Testis (tissue), 3 donors: ENCODE data around the gene RARG. TPM values are rescaled to one million over a fixed set of nuclear protein-coding genes. Genes with fewer than 3 reads are reported as not detected.

Experiments
- DNase-seq: peaks from one replicate; pipeline ENCODE4 v3.0.0-alpha.2; 2019
- H3K27ac ChIP-seq, 2 donors: fragments of 200-600 bp; sonication (generic); one replicate each; pipeline ENCODE4 v1.5.1; 2019
- H3K27me3 ChIP-seq: fragments of 200-600 bp; sonication (generic); one replicate; pipeline ENCODE4 v1.5.1; 2019
- H3K36me3 ChIP-seq: fragments of 200-600 bp; sonication (generic); one replicate; pipeline ENCODE4 v1.5.1; 2017; ENCODE audit warnings: low read depth; ENCODE audit errors: missing control alignments
- H3K4me1 ChIP-seq: fragments of 200-600 bp; sonication (generic); one replicate; pipeline ENCODE4 v1.5.1; 2019
- H3K4me3 ChIP-seq, 2 donors: fragments of 200-600 bp; sonication (generic); one replicate each; pipeline ENCODE4 v1.5.1; 2017 to 2019
- H3K9me3 ChIP-seq: fragments of 200-600 bp; sonication (generic); one replicate; pipeline ENCODE4 v1.5.1; 2017
- POLR2A ChIP-seq: fragments of 450-650 bp; IDR thresholded peaks from one replicate; pipeline ENCODE4 v1.6.1; 2017; ENCODE audit warnings: antibody characterized with exemption, mild to moderate bottlenecking, moderate library complexity
- WGBS, 2 donors: methylation state at CpG; one replicate each; pipeline ENCODE4 v1.1.5; 2018; 5-methylcytosine and 5-hydroxymethylcytosine counted together
- intact Hi-C: fragments of 100-400 bp; cut with DNase I; formaldehyde crosslinking; loops from one replicate; pipeline ENCODE4 v1.15.1; 2023; ENCODE audit warnings: low total_unique reads
- polyA plus RNA-seq: library from polyadenylated mRNA; stranded (reverse); fragments of 350-450 nt; fragmentation: Illumina TruSeq; extraction: RNeasy Lipid Tissue Mini Kit (QIAGEN cat#74804); gene quantifications from one replicate; pipeline ENCODE4 v1.2.3, GENCODE V29; 2014; ENCODE audit warnings: low read depth, low replicate concordance; ENCODE audit not compliant: insufficient read depth
- total RNA-seq, 2 donors: library from RNA; depleted of rRNA; stranded (reverse); fragments of >200 nt; gene quantifications; one replicate each; pipeline ENCODE4 v1.2.3, GENCODE V29; 2016
- TF ChIP-seq, protein P1 (sequence below), 3 experiments: fragments of 450-650 bp in 2 of 3; fragments of 200-600 bp in 1 of 3; sonication (generic) in 1 of 3; IDR thresholded peaks; one replicate each; pipeline ENCODE4 v1.5.1; 2016 to 2019; ENCODE audit warnings: antibody characterized with exemption in 3 of 3, mild to moderate bottlenecking in 2 of 3, moderate library complexity in 1 of 3

Gene RARG
- total and polyA plus RNA-seq, 3 donors from 2014 or later = 12.1 to 13.6 (median 12.5) TPM

DNA sequence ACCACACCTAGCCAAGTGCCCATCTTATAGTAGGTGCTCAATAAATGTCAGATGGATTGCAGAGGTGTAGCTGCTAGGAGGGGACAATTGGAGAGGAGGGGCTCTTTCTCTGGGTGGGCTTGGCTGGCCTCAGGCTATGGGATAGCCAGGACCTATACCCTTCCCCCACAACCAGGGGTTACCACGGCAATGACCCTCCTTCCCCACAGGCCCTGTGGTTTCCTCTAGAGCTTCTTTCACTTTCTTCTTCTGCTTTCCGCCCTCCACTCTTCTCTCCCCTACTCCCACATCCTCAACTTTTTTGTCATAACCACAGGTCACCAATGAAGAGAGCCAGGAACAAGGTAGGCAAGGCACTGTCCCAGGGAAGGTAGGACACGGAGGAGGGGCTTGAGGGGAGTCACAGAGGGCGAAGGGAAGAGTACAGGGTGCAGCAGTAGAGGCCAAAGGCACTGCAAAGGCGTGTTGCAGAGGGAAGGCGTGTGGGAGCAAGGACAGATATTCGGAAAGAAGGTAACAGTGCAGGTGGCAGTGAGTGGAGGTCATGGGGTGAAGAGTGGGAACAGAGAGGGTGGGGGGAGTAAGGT lies 23.0 kb downstream of the RARG start:
- Histone ChIP-seq H3K27ac (no peak overlapping the region), H3K27me3 (no peaks in the 10 kb centered on the region), H3K4me3 (no peak overlapping the region), H3K4me1 (peaks cover 4% of the 10 kb centered on the region), H3K9me3 (no peaks in the 10 kb centered on the region), H3K36me3 (no peaks in the 10 kb centered on the region)
- DNase-seq = no peak
- WGBS, 2 donors = 62 to 63% methylated on average over 7 of the region's 7 CpGs
- intact Hi-C loops = no loop called here
- TF ChIP-seq, protein P1, sequence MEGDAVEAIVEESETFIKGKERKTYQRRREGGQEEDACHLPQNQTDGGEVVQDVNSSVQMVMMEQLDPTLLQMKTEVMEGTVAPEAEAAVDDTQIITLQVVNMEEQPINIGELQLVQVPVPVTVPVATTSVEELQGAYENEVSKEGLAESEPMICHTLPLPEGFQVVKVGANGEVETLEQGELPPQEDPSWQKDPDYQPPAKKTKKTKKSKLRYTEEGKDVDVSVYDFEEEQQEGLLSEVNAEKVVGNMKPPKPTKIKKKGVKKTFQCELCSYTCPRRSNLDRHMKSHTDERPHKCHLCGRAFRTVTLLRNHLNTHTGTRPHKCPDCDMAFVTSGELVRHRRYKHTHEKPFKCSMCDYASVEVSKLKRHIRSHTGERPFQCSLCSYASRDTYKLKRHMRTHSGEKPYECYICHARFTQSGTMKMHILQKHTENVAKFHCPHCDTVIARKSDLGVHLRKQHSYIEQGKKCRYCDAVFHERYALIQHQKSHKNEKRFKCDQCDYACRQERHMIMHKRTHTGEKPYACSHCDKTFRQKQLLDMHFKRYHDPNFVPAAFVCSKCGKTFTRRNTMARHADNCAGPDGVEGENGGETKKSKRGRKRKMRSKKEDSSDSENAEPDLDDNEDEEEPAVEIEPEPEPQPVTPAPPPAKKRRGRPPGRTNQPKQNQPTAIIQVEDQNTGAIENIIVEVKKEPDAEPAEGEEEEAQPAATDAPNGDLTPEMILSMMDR (IDR thresholded peaks at IDR 0.05) = no peak
- TF ChIP-seq POLR2A = no peak

DNA sequence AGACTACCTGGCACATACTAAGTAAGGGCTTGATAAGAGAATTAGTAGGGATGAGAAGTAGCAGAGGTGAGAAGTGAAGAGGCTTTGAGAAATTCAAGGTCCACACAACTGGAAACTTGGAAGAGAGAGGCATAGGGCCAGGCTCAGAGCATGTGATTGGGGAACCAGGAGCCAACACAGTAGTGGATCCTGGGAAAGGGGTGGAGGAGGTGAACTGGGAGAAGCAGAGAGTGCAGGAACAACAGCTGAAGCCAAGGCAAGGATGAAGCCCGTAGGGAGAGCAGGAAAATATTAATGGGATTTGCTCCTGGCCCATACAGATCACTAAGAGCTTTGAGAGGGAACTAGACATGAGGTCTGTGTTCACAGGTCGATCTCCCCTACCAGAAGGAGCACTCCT lies 23.6 kb downstream of the RARG start:
- Histone ChIP-seq H3K4me3 (no peak overlapping the region), H3K4me1 (peaks cover 4% of the 10 kb centered on the region), H3K9me3 (no peaks in the 10 kb centered on the region), H3K27me3 (no peaks in the 10 kb centered on the region), H3K27ac (no peak overlapping the region), H3K36me3 (no peaks in the 10 kb centered on the region)
- TF ChIP-seq POLR2A = no peak
- TF ChIP-seq, protein P1 (IDR thresholded peaks at IDR 0.05) = no peak
- DNase-seq = peak; percentile 68
- intact Hi-C loops = no loop called here
- 57 to 64% methylated on average over 2 of the region's 2 CpGs for WGBS, 2 donors

DNA sequence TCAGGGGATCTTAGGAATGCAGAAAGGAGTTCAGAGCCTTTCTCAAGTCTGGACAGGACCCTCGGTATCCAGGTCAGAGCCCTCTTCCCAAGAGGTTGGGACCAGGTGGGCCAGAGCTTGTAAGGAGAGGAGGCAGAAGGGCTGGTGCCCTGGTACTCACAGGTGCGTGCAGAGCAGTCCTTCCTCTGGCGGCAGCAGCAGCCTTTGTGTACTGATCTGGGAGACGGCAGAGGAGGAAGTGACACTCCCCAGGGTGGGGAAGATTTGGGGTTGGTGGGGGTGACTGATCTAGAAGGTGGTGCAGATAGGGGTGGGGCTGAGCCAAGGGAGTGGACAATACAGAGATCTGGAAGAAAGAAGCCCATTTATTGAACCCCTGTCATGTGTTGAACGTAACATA lies 25.0 kb downstream of the RARG start, which contains the start of gene ITGB7:
TSS of gene ITGB7 (minus strand) at position 210 of the 400 bp plus-strand sequence. CDS start 6,808 bp downstream, outside the sequence.
- H3K36me3 ChIP-seq = no peaks in the 10 kb centered on the region
- H3K9me3 ChIP-seq = no peaks in the 10 kb centered on the region
- TF ChIP-seq POLR2A = no peak
- TF ChIP-seq, protein P1 (IDR thresholded peaks at IDR 0.05) = no peak
- intact Hi-C loops = no loop called here
- DNase-seq = no peak
- no peaks in the 10 kb centered on the region for H3K27me3 ChIP-seq
- peaks cover 4% of the 10 kb centered on the region for H3K4me1 ChIP-seq
- H3K27ac ChIP-seq = no peak within 1 kb of the TSS
- 73 to 75% methylated on average over 5 of the region's 5 CpGs for WGBS, 2 donors
- H3K4me3 ChIP-seq = no peak within 1 kb of the TSS

DNA sequence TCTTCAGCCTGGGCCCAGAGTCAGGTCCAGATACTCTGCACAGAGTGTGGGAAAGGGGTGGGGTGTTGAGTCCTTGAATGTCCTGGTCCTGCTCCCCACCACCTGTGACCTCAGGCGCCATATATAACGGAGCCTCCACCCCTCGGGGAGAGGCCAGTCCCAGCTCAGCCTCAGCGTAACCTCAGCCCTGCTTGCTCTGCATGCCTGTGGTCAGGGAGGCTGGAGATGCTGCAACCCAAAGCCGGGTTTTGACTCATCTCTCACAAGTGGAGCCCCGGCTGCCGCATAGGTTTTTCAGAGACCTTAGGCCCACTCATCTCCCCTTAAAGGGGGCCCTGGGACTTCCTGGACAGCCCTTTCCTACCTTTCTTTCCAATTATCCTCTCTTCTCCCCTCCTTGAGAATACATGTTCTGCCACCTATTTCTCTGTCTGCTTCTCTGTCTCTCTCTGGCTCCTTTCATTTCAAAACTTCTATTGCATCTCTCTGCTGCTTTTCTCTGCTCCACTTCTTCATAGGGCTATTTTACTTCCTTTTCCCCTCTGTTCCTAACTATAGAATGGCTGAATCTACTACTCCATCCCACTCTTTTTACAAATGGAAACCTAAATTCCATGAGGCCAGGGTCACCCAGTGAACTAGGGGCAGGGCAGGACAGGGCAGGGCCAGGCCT lies 26.1 kb downstream of the RARG start:
- H3K27ac ChIP-seq = no peak overlapping the region

More for the DNA sequence above, 26.1 kb downstream of the RARG start:
- H3K36me3 ChIP-seq = no peaks in the 10 kb centered on the region
- no peak overlapping the region for H3K4me3 ChIP-seq
- TF ChIP-seq, protein P1 (IDR thresholded peaks at IDR 0.05) = no peak
- no peak for TF ChIP-seq POLR2A
- intact Hi-C loops = no loop called here
- 78 to 82% methylated on average over 4 to 7 of the region's 7 CpGs for whole genome bisulfite sequencing, 2 donors
- DNase-seq = no peak
- H3K4me1 ChIP-seq = peaks cover 4% of the 10 kb centered on the region
- H3K27me3 ChIP-seq = no peaks in the 10 kb centered on the region
- no peaks in the 10 kb centered on the region for H3K9me3 ChIP-seq
